Right ventricle myocardium inferior (tissue), 1 donor: ENCODE results near the gene PLBD2. TPM values are rescaled to one million over a fixed set of nuclear protein-coding genes. Genes with fewer than 3 reads are reported as not detected.

Experiments
- ATAC-seq: fragments of 200-7000 bp; cut with Tn5 transposase; one replicate; pipeline ENCODE4 v1.9.1; 2020; ENCODE audit warnings: mild to moderate bottlenecking, moderate library complexity
- DNase-seq: peaks from one replicate; pipeline ENCODE4 v3.0.0; 2021; ENCODE audit errors: missing footprints
- intact Hi-C: fragments of 100-400 bp; cut with DNase I; formaldehyde crosslinking; loops from one replicate; pipeline ENCODE4 v1.11.0; 2022
- total RNA-seq: library from RNA; stranded (reverse); fragmentation: NEBNext Ultra II Directional; extraction: Animal tissue kit (Norgen Biotek cat#: 25700); gene quantifications from one replicate; pipeline ENCODE4 v1.2.1, GENCODE V29; 2021
- donor health status: DM: no; HTN: yes; CAD: no; lungs with severe emphysema.

PLBD2 gene
- total RNA-seq, 1 donor from 2014 or later: 40.3 TPM

DNA sequence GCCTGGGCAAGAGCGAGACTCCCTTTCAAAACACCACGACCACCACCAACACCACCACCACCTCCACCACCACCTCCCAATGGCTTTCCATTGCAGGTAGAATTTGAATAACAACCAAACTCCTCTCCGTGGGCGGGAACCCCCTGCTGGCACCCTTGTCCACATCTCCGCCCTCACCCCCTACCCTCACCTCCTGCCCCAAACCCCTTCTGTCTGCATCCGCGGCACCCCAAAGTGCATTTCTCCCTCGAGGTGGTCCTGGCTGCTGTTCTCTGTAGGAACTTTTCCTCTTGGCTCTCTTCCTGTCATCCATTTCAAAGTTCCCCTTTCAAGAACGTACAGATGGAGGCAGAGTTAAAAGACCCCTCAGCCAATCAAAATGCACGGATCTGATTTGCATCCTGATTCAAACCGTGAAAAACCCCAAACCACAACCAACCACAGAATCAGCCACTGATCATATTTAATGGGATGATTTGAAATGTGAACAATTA lies 67.6 kb downstream of the PLBD2 start:
- DNase-seq (no peak), ATAC-seq (no peak)
- intact Hi-C loops: loop anchor here (2.0 kb wide), 1 partner anchor 113 kb away; no protein-coding TSS in a partner anchor

GRCh38 chr12:113427882-113428281 lies 69.5 kb downstream of the PLBD2 start:
- ATAC-seq: no peak
- intact Hi-C loops: no loop called here

DNA sequence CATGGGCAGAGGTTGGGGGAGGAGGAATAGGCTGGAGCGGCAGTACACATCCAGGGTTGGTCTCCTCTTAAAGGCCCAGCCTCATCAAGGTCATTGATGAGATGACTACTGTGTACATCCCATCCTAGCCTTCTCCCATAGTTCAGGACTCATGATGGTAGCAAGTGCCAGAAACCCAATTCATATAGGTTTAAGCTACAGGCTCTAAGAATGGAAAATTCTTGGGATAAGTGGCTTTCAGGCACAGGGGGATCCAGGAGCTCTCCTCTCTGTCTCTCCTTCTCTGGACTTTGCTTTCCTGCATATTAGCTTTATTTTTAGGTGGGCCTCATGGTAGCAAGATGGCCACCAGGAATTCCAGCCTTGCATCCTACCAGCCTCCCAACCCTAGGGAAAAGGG lies 70.1 kb downstream of the PLBD2 start:
- intact Hi-C loops: no loop called here
- ATAC-seq (no peak), DNase-seq (no peak)

More at GRCh38 chr12:113427882-113428281, 69.5 kb downstream of the PLBD2 start:
- no peak for DNase-seq

DNA sequence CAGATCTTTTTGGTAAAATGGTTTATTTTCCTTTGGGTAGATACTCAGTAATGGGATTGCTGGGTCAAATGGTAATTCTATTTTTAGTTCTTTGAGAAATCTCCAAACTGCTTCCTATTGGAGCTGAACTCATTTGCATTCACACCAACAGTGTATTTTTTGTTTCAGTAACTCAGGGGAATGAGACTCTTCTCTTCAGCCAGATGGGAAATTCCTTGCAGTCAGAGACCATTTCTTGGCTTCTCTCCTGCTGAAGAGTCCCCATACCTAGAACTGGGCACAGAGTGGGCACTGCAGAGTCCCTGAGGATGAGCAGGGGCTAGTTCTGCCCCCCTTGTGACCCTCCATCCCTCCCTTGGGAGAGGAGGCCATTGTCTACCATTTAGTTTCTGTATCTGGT lies 74.6 kb downstream of the PLBD2 start:
- ATAC-seq (no peak), DNase-seq (no peak)
- intact Hi-C loops: no loop called here

- no peak for DNase-seq
- no peak for ATAC-seq
- intact Hi-C loops: no loop called here
These were observed 77.0 kb downstream of the PLBD2 start for GRCh38 chr12:113435367-113435766.

DNA sequence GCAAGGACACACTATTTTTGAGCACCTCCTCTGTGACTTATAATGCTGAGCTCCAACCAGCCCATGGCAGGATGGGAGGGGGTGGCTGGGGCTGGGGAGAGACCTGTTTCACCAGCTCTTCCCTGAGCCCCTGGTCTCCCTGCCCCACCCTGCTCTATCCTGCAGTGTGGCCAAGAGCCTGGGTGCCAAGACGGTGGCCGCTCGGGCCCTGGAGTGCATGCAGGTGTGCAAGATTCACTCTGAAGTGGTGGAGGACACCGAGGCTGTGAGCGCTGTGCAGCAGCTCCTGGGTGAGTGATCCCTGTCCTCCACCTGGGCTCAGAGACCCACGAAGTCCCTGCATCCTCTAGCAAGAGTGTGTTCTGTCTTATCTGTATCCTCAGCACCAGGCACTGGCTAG lies 78.2 kb downstream of the PLBD2 start:
- intact Hi-C loops: no loop called here
- ATAC-seq (no peak), DNase-seq (no peak)

GRCh38 chr12:113436993-113437728 lies 78.8 kb downstream of the PLBD2 start:
- intact Hi-C loops: no loop called here
- ATAC-seq (no peak), DNase-seq (no peak)

GRCh38 chr12:113437729-113438100 lies 79.3 kb downstream of the PLBD2 start:
- intact Hi-C loops: no loop called here
- DNase-seq (no peak), ATAC-seq (no peak)

- no peak for DNase-seq
- ATAC-seq: no peak
- intact Hi-C loops: no loop called here
These were observed 80.3 kb downstream of the PLBD2 start for GRCh38 chr12:113438523-113439300.

DNA sequence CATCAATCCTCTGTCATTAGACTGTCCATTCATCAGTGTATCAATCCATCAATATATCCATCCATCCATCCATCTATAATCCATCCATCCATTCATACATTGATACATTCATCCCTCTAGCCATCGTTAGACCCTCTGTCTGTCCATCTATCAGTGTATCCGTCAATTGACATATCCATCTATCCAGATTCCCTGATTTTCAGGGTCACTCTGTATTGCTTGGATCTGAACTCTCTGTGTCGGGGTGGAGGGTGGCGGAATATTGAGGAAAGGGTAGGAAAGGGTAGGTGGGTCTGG lies 80.9 kb downstream of the PLBD2 start:
- intact Hi-C loops: no loop called here
- ATAC-seq (no peak), DNase-seq (no peak)

DNA sequence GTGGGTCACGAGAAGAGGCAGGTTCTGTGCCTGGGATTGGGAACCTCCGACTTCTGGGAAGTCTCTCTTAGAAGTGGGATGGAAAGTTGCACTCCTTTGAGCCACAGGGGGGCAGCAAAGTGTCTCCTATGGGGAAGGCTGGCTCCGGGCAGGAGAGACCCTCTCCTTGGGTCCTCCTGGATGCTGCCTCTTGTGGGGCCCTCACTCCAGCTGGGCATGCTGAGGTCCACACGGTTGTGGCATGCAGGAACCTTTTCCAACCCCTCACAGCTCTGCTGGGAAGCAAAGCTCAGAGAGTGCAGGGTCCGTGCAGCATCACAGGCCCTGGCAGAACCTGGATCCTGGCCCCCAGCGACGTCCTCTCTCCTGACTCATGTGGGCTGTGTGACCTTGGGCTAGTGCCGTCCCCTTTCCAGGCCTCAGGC lies 81.2 kb downstream of the PLBD2 start:
- intact Hi-C loops: no loop called here
- ATAC-seq (no peak), DNase-seq (no peak)

GRCh38 chr12:113440336-113440735 lies 81.9 kb downstream of the PLBD2 start:
- ATAC-seq: no peak
- intact Hi-C loops: no loop called here

More at GRCh38 chr12:113440336-113440735, 81.9 kb downstream of the PLBD2 start:
- DNase-seq: no peak

Other genes starting within 250 kb of the PLBD2 start
- gene RASAL1, start 222.8 kb upstream of the PLBD2 start, total RNA-seq: not detected
- not detected for gene CFAP73, start 208.9 kb upstream of the PLBD2 start, total RNA-seq
- gene DDX54, start 173.1 kb upstream of the PLBD2 start, total RNA-seq: 38.5 TPM
- 18.1 TPM for gene RITA1, start 172.9 kb upstream of the PLBD2 start, total RNA-seq
- gene TPCN1, start 137.1 kb upstream of the PLBD2 start, total RNA-seq: 120 TPM
- gene SLC8B1, start 23.5 kb upstream of the PLBD2 start, total RNA-seq: 13.3 TPM
- not detected for gene SDS, start 45.3 kb downstream of the PLBD2 start, total RNA-seq
- gene SDSL, start 63.8 kb downstream of the PLBD2 start, total RNA-seq: 8.5 TPM
- gene LHX5, start 113.3 kb downstream of the PLBD2 start, total RNA-seq: not detected